Glomerular visceral epithelial cell (primary cell): ENCODE measurements around the gene DICER1.
"Not testable (repeated sequence)": the region's sequence is repeated elsewhere in the genome, so short reads cannot be mapped to it uniquely, and the experiment has no call there.

Experiments used
- DNase-seq: peaks from one replicate; pipeline ENCODE4 v3.0.0-alpha.2; 2016; ENCODE audit errors: extremely low spot score

The DICER1 gene

DNA sequence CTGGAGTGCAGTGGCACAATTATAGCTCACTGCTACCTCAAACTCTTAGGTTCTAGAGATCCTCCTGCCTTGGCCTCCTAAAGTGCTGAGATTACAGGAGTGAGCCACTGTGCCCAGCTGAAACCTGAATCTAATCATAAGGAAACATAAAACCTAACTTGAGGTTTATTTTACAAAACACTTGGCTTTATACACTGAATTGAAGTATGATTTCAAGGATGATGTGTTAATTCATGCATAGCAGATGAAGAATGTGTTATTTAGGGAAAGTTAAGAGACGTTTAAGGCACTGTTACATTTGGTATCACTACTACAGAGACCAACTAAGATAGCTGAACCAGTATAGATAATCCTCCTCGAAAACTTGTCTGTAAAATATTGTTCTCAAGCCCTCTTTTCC lies 6.4 kb downstream of the DICER1 start:
- no peak for DNase-seq

DNA sequence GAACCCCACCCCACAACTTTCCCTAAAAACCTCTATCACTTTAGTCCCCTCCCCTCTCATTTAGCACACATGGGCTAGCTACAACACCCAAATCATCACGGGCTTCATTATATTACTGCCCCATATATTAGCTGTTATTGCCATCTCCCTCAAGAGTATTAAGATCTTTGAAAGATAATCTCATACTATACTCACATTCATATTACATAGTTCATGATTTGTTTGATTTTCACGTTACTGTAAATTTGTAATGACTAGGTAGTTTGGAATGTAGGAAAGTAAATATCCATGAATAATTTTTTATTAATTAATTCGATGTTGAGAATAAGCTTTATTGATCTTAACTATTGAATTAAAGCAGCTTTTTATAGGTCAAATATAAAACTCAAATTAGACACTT lies 7.9 kb downstream of the DICER1 start:
- DNase-seq: no peak

DNA sequence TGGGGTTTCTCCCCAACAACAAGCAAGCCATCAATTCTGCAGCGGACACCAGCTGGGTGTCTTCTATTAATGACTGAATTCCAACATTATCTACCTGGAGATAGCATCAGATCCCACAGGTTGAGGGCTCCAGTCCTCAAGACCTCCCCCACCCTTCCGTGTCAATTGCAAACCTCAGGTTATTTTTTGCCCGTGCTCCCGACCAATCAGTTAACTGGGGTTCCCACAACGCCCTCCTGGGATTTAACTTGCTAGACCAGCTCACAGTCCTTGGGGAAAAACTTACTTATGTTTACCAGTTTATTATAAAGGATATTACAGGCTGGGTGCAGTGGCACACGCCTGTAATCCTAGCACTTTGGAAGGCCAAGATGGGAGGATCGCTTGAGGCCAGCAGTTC lies 9.7 kb downstream of the DICER1 start:
- no peak for DNase-seq

DNA sequence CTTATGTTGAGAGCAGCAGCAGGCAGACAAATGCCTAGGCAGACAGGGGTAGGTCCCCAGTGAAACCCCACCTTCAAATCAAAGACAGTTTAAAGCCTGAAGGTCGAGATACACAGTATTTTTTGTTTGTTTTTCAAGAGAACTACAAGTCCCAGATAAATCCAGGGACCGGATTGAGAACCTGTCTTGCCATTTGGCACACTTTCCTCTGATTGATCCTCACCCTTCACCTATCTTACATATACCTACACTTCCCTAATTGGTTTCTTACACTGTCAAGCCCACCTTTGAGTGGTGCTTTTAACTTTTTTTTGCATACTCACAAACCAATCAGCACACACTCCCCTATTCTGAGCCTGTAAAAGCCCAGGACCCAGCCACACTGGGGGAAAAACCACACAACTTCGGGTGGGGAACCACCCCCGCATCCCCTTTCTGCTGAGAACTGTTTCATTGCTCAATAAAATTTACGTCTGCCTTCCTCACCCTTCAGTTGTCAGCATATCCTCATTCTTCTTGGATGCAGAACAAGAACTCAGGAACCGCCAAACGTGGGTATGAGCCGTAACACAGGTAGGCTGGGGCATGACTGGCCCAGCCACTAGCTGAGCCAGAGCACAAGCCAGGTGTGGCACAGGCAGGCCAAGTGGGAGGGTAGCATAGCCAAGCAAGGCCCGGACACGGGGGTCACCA lies 11.1 kb downstream of the DICER1 start:
- DNase-seq: no peak

DNA sequence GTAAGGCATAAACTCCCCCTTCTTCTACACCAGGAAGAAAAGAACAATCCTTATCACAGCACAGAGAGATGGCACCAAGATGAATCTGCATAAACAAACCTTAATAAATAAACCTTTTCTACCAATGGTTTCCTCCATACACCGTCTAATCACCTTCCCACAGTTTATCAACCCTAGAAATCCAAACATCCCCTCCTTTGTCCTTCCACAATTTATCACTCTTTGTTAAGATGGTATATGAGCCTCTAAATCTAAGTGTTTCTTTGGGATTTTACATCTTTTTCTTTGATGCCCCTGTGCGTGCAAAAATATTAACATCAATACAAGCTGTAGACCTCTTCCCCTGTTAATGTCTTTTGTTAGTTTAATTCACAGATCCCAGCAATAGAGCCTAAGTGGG lies 12.5 kb downstream of the DICER1 start:
- no peak for DNase-seq

DNA sequence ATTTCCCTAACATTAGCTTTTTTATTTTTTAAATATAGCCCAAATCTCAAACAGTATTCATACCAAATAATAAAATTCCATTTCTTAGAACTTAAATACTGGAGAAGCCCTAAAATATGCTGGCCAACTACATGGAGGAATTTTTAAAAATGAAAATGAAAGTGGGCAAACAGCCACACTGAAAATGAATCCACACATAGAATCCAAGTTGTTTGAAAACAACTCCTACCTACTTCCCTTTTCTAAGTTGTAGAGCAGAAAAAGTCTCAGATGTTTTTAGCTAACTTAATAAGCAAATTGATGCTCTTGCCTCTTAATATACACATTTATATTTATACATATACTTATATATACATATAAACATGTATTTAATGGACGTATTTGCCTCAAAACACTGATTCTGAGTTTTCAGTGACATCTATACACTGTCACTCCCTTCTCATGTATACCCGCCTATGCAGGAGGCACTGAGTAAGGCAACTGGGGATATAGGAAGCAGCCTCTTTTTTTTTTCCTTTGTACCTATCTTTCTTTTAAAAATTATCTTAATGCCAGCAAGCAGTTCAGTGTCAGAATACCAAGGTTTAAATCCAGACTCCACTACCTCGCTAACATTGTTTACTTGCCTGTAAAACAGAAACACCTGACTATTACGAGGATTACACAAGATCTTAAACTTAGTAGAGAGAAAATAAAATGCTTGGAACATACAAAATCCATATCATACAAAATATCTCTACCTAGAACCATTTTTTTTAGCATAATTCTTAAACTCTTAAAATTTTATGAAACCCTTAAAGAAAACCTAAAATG lies 13.3 kb downstream of the DICER1 start:
- no peak for DNase-seq

DNA sequence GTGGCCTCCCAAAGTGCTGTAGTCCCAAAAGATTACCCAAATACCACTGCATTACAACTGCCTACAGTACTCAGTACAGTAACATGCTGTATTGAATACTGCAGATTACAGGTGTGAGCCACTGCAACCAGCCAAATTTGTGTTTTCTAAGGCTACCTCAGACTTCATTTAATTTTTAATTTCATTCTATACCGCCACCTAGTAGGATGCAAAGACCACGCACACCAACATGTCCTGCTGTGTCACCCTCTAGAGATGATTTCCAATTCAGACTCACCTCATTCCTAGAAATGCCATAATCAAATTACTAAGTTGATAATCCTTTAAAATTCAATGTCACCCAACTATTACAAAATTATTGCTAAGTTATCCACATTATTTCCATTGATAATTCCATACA lies 15.1 kb downstream of the DICER1 start:
- no peak for DNase-seq

DNA sequence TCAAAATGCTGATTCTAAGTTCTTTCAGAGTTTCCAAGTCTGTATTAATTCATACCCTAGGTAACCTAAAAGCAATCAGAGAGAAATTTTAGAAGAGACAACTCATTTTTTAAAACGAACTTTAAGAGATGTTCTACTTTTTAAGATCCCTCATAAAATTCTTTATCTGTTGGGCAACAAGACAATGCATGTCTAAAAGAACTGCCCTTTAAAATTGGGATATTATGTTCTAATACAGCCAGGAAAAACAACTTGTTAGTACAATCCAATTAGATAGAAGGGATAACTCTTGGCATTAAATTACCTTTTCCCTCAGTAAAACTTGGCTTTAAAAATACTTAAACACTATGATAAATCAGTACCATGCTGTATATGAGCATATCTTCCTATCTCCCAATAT lies 15.6 kb downstream of the DICER1 start:
- no peak for DNase-seq

DNA sequence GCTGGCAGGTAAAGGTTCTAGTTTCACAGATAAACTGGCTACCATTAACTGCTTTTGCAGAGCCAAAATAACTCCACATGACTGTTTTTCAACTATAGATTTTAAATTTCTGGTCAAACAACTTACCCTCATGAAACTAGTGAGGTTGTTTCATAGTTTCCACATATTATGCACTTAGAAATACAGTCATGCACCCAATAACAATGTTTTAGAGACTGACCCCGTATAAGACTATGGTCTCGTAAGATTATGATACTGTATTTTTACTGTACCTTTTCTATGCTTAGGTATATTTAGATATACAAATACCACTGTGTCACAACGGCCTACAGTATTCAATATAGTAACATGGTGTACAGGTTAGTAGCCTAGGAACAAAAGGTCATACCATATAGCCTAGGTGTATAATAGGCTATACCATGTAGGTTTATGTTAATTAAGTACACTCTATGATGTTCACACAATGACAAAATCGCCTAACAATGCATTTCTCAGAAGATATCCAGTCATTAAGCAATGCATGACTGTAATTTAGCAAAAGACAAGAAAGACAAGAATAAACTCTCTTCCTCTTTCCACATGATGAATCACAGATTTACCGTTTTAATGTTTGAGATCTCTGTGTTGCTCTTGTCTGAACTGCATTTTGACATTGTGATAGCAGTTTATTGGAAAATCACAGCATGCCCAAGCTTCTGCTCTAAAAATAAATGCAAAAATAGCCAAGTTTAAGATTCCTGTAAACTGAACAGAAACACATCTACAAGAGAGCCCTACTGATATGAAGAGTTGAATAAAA lies 17.1 kb downstream of the DICER1 start:
- DNase-seq: no peak

DNA sequence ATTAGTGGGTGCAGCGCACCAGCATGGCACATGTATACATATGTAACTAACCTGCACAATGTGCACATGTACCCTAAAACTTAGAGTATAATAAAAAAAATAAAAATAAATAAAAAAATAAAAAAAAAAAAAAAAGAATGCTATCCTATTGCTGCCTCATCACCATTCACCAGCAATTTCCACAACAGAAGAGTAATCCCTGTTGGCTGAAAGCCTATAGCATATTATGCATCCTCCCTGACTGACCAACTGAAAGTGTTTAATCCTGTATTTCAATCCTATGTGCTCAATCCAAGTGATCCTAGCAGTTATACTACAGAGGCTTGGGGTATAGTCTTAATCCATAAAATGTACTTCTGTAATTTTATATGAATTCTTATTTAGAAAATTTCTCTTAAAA lies 18.5 kb downstream of the DICER1 start:
- no peak for DNase-seq

DNA sequence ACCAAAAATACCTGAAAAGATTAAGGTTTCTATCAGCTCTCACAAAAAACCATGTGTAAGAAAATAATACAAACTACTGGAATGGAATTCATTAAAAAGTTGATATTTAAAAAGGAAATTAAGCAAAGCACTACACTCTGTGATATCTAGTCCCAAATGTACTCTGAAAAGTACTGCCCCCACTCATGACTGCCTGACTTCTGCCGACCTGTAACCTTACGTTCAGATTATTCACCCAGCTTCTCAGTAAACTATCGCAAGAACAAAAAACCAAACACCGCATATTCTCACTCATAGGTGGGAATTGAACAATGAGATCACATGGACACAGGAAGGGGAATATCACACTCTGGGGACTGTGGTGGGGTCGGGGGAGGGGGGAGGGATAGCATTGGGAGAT lies 18.9 kb downstream of the DICER1 start:
- DNase-seq: not testable (repeated sequence)

DNA sequence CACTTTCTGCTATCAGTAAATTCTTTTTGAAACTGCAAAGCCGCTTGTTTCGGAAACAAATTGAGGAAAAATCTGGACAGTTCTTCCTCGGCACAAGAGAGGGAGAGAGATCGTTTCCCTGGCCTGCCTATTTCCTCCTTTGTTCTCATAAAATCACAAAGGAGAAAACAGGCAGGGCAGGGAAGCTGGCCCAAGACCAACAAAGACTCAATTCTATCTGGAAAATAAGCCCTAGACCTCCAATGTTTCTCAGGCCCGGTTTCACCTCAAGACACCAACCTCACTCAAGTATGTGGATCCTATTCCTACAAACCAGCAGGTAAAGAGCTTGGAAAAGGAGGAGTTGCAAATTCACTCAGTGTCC lies 19.5 kb downstream of the DICER1 start:
- no peak for DNase-seq

DNA sequence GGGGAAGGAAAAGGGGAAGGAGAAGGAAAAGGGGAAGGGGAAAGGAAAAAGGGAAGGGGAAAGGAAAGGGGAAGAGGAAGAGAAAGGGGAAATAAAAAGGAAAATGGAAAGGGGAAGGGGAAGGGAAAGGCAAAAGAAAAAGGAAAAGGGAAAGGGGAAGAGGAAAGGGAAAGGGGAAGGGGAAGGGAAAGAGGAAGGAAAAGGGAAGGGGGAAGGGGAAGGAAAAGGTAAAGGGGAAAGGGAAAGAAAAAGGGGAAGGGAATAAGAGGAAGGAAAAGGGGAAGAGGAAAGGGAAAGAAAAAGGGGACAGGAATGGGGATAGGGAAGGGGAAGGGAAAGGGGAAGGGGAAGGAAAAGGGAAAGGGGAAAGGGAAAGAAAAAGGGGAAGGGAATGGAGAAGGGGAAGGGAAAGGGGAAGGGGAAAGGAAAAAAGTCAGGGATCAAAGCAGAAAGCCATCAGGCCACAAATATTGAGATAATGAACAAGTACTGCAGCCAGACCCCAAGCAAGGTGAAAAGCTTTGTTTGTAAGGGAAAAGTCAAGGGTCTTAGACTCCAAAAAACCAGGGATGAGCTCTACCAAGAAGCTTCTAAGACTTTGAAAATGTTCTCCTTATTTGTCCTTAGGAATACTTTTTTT lies 20.0 kb downstream of the DICER1 start:
- DNase-seq: no peak

DNA sequence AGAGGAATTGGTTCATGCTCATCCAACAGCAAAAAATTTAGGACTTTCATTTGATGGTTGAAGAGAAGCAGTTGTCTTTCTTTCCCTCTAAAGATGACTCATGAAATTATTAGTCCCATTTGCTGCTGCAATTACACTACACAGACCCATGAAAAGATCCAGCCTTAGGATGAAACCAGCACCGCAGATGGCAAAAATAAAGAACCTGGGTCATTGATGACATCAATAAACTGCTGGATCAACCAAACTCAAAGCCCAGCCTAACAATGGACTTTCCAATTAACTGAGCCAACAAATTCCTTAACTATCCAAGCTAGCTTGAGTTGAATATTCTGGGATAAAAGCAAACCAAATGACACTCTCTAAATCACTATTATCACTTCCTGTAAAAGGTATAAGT lies 20.7 kb downstream of the DICER1 start:
- DNase-seq: no peak

DNA sequence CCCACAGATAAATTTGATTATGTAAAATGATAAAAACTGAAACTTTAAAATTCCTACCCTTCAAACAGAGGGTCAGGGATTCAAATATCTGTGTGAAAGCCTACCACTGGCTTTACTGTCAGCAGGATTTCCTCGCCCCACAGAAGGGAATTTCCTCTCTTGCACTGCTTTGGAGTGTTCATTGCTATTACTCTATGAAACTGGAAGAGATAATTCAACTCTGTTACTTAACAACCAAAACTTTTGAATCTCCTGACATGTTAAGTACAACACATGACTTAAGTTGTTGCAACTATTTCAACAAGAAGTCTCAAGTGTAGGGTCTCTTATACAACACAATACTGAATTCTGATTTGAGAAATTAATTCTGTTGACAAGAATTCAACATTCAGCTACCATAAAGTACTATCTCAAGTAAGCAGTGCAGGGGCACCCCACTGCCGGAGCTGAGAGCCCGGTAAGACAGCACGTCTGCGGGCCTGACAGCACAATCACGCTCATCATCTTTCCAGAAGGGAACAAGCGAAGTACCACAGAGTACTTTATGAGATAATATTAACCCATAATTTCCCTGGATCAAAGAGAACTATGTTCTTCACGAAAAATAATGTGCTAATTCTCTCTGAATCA lies 22.9 kb downstream of the DICER1 start:
- no peak for DNase-seq

DNA sequence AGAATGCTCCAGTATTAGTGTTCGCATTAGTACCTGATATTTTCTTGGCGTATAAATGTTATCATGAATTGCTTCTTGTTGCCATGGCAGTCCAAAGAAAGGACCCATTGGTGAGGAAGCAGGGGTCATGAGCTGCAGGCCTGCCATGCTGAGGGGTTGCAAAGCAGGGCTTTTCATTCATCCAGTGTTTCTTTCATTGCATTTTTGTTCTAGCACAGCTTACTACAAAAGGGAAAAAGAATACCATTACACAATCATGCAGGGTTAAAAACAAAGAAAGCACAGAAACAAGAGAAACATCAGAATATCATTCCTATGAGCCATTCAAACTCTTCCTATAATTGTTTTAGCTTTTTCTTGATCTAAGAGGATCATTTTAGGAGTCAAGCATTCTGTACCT lies 24.0 kb downstream of the DICER1 start:
- DNase-seq: no peak

DNA sequence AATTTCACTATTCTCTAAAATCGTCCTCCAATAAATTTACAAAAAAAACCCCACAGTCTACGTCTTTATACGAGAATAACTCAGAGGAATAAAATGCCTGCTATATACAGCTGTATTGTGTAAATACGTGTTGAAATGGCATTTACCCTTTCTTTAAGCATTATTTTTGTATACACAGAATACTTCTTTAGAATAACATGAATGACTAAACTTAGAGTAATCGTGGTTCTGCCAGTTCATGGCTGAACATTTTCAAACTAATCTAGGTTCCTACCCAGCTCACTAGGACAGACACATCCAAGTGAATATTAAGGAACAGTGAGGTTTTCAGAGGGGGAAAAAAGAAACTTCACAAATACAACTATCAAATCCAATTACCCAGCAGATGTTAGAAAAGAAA lies 24.6 kb downstream of the DICER1 start:
- no peak for DNase-seq

DNA sequence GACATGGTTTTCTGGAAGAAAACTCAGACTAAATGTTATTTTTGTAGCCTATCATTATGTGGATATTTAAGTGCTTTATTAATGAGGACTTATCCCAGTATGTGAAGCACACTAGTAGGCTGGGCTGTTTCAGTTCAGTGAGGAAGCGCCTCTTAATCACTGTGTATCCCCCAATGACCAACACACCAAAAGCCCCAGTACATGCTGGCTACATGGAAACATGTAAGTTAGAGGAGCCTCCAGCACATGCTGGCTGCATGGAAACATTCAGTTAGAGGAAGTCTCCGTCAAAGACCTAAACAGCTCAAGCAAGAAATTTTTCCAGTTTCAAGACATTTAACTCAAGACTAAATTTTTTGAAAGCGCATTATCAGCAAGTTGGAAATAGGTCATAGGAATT lies 26.8 kb downstream of the DICER1 start:
- DNase-seq: no peak

DNA sequence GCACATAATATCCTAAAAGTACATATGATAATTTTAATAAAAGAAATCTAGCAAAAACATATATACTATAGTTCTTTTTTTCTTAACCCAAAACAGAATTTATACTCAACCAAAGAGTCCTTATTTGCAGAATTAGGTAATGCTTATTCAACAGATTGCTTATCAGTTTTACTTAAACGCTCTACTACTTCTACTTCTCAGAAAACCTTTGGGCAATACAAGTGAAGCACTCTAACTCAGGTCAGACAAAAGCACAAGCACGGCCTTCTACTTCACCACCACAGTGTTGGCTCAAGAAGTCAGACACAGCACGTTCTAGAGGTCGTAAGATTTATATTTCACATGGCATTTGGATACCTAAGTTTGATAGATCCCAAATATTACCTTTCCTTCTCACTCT lies 29.2 kb downstream of the DICER1 start:
- DNase-seq: no peak

DNA sequence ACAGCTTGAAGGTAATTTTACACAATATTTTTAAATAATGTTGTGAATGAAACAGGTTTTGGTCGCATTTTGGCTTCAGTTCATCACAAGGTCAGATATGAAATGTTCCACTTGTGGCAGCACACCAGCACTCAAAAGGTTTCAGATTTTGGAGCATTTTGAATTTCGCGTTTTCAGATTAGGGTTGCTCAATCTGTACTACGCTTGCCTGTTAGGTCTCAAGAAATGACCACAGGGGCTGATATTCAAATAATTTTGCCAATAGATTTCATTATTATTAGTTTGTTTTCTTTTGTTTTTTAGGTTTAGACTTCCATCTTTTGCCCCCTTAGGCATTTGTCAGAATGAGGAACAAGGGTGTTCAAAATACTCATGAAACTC lies 29.8 kb downstream of the DICER1 start:
- no peak for DNase-seq

DNA sequence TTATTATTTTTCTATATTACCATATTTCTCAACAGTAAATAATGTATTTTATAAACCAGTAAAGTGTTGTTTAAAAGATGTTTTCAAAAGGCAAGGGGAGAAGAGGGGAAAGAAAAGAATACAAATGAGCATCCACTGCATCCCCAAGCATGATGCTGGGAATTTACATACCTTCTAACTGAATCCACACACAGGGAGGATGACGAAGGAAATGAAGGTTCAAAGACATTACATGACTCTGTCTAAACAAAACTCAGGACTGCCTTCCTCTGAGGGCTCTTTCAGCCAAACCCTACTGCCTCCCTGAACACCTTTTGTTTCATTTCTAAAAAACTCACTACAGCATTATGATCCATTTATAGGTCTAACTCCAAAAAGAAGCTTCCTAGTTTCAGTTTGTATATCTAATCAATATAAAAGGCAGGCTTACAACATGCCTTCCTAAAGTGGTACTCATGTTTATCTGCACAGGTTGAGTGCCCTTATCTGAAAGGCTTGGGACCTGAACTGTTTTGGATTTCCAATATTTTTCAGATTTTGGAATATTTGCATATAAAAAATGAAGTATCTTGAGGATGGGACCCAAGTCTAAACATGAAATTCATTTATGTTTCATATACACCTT lies 30.3 kb downstream of the DICER1 start:
- DNase-seq: no peak
